A549 (cell line): ENCODE measurements around the gene PLCB1. TPM values are rescaled to one million over a fixed set of nuclear protein-coding genes. Genes with fewer than 3 reads are reported as not detected.

Experiments
- ATAC-seq, 2 experiments: fragments of 200-7000 bp in 1 of 2; fragments of >200 bp in 1 of 2; cut with Nextera tagmentation in 1 of 2; cut with Tn5 transposase in 1 of 2; 3 replicates each; pipeline versions ENCODE4 v1.8.0 to v1.9.1; 2018 to 2020; ENCODE audit warnings: mild to moderate bottlenecking in 1 of 2, moderate library complexity in 1 of 2
- CTCF ChIA-PET: fragments of 300-600 bp; sonication (Branson Sonifier 250); formaldehyde crosslinking; extraction: SDS; loops from one replicate; lab custom pipeline; 2021; ENCODE audit warnings: antibody characterized with exemption, inconsistent platforms; lab: Yijun Ruan, JAX
- POLR2A ChIA-PET: fragments of 350-600 bp; formaldehyde crosslinking; extraction: SDS; loops from one replicate; lab custom pipeline; 2021; ENCODE audit warnings: antibody characterized with exemption, inconsistent platforms; lab: Yijun Ruan, JAX
- DNase-seq, 2 experiments: peaks; one replicate each; pipeline versions ENCODE4 v3.0.0 to v3.0.0-alpha.2; 2011 to 2016; ENCODE audit warnings: low read depth in 1 of 2, low spot score in 1 of 2
- FAIRE-seq: peaks from 2 replicates; lab custom pipeline; 2011; peaks lifted over from hg19 to GRCh38; lab: Jason Lieb, UNC
- H3K27ac ChIP-seq, 2 experiments: fragments of >200 bp; sonication (Bioruptor Twin); formaldehyde crosslinking; 3 replicates each; pipeline ENCODE4 v1.5.1; 2016 to 2017
- H3K4me1 ChIP-seq: fragments of >200 bp; sonication (Bioruptor Twin); formaldehyde crosslinking; 3 replicates; pipeline ENCODE4 v1.6.1; 2016
- H3K4me2 ChIP-seq: fragments of >200 bp; sonication (Bioruptor Twin); formaldehyde crosslinking; 3 replicates; pipeline ENCODE4 v1.6.1; 2016
- H3K4me3 ChIP-seq: fragments of >200 bp; sonication (Bioruptor Twin); formaldehyde crosslinking; 3 replicates; pipeline ENCODE4 v1.5.1; 2016
- H3K9me3 ChIP-seq: fragments of >200 bp; sonication (Bioruptor Twin); formaldehyde crosslinking; 3 replicates; pipeline ENCODE4 v1.6.1; 2016
- BHLHE40 ChIP-seq: IDR thresholded peaks from 2 replicates; pipeline ENCODE4 v1.6.1; 2012; ENCODE audit warnings: low read depth, low read length, inconsistent platforms
- CBX2 ChIP-seq: fragments of 200-600 bp; sonication (generic); IDR thresholded peaks from 2 replicates; pipeline ENCODE4 v1.6.1; 2016; ENCODE audit warnings: low read depth, mild to moderate bottlenecking, borderline replicate concordance
- CHD4 ChIP-seq: fragments of 200-600 bp; sonication (generic); IDR thresholded peaks from 2 replicates; pipeline ENCODE4 v1.6.1; 2016; ENCODE audit warnings: antibody characterized with exemption, mild to moderate bottlenecking, borderline replicate concordance
- EHF ChIP-seq: fragments of 250-450 bp; sonication (Bioruptor Pico); IDR thresholded peaks from 2 replicates; pipeline ENCODE4 v1.5.0; 2020; ENCODE audit warnings: mild to moderate bottlenecking
- FOSB ChIP-seq: fragments of 250-450 bp; sonication (Bioruptor Pico); IDR thresholded peaks from 2 replicates; pipeline ENCODE4 v1.5.0; 2020; ENCODE audit warnings: mild to moderate bottlenecking, moderate library complexity
- HEYL ChIP-seq: fragments of 250-450 bp; sonication (Bioruptor Pico); IDR thresholded peaks from 2 replicates; pipeline ENCODE4 v1.8.0; 2021; ENCODE audit warnings: mild to moderate bottlenecking, moderate library complexity
- HOXA7 ChIP-seq: fragments of 250-450 bp; sonication (Bioruptor Pico); IDR thresholded peaks from 2 replicates; pipeline ENCODE4 v1.5.0; 2020; ENCODE audit warnings: mild to moderate bottlenecking, moderate library complexity
- MAFK ChIP-seq: fragments of 450-650 bp; IDR thresholded peaks from 2 replicates; pipeline ENCODE4 v1.6.1; 2014; ENCODE audit not compliant: partially characterized antibody
- NFE2L2 ChIP-seq: fragments of 150-350 bp; conservative IDR thresholded peaks from 2 replicates; pipeline ENCODE4 v1.6.1; 2014; ENCODE audit warnings: low read length
- NR3C1 ChIP-seq: fragments of >200 bp; sonication (Bioruptor Twin); formaldehyde crosslinking; IDR thresholded peaks from 3 replicates; pipeline ENCODE4 v1.6.1; 2017
- RAD21 ChIP-seq, 2 experiments: fragments of >200 bp in 1 of 2; sonication (Bioruptor Twin) in 1 of 2; formaldehyde crosslinking in 1 of 2; IDR thresholded peaks in 1 of 2; conservative IDR thresholded peaks in 1 of 2; 2 replicates in 1 of 2; 3 replicates in 1 of 2; pipeline ENCODE4 v1.6.1; 2012 to 2018; ENCODE audit warnings: inconsistent platforms in 1 of 2
- RARB ChIP-seq: fragments of 250-450 bp; sonication (Bioruptor Pico); IDR thresholded peaks from 2 replicates; pipeline ENCODE4 v1.8.0; 2021; ENCODE audit warnings: mild to moderate bottlenecking, moderate library complexity
- RCOR1 ChIP-seq: fragments of 150-350 bp; IDR thresholded peaks from 2 replicates; pipeline ENCODE4 v1.6.1; 2014; ENCODE audit warnings: antibody characterized with exemption, low read length, low read depth
- SMC3 ChIP-seq: fragments of >200 bp; sonication (Bioruptor Twin); formaldehyde crosslinking; IDR thresholded peaks from 3 replicates; pipeline ENCODE4 v1.6.1; 2018; ENCODE audit warnings: inconsistent platforms
- SREBF2 ChIP-seq: fragments of 450-650 bp; IDR thresholded peaks from 2 replicates; pipeline ENCODE4 v1.6.1; 2014; ENCODE audit warnings: mild to moderate bottlenecking, moderate library complexity
- TFCP2L1 ChIP-seq: fragments of 250-450 bp; sonication (Bioruptor Pico); IDR thresholded peaks from 2 replicates; pipeline ENCODE4 v1.5.0; 2021; ENCODE audit warnings: mild to moderate bottlenecking
- ZC3H11A ChIP-seq: fragments of 450-650 bp; IDR thresholded peaks from 2 replicates; pipeline ENCODE4 v1.6.1; 2014; ENCODE audit warnings: antibody characterized with exemption, mild to moderate bottlenecking
- WGBS: methylation state at CpG from one replicate; pipeline ENCODE4 v1.1.6; 2017; ENCODE audit errors: missing lambda C conversion rate; 5-methylcytosine and 5-hydroxymethylcytosine counted together
- polyA plus RNA-seq, 4 experiments: library from polyadenylated mRNA; depleted of rRNA in 3 of 4; stranded (reverse); fragments of >200 nt; fragmentation: RNase III in 1 of 4; extraction: RNeasy Plus Mini Kit Qiagen cat#74134 plus additional on column Dnase treatment in 1 of 4; gene quantifications; 2 replicates in 3 of 4; 3 replicates in 1 of 4; pipeline ENCODE4 v1.2.3, GENCODE V29; 2011 to 2017
- TF ChIP-seq, protein P1 (sequence below): fragments of 250-450 bp; sonication (Bioruptor Pico); IDR thresholded peaks from 2 replicates; pipeline ENCODE4 v1.5.0; 2020; ENCODE audit warnings: low read depth, mild to moderate bottlenecking, moderate library complexity
- TF ChIP-seq, protein P2 (sequence below): IDR thresholded peaks from 2 replicates; pipeline ENCODE4 v1.6.1; 2012; ENCODE audit warnings: low read depth, borderline replicate concordance
- TF ChIP-seq, protein P3 (sequence below): IDR thresholded peaks from 2 replicates; pipeline ENCODE4 v1.6.1; 2012
- TF ChIP-seq, protein P4 (sequence below): fragments of >200 bp; sonication (Bioruptor Twin); formaldehyde crosslinking; IDR thresholded peaks from 3 replicates; pipeline ENCODE4 v1.5.1; 2016
- TF ChIP-seq, protein P5 (sequence below): IDR thresholded peaks from 2 replicates; pipeline ENCODE4 v1.6.1; 2012

The PLCB1 gene
- polyA plus RNA-seq, 2 of the 4 experiments (the other 2 are of a cell fraction) = 0.97 to 6.3 TPM

DNA sequence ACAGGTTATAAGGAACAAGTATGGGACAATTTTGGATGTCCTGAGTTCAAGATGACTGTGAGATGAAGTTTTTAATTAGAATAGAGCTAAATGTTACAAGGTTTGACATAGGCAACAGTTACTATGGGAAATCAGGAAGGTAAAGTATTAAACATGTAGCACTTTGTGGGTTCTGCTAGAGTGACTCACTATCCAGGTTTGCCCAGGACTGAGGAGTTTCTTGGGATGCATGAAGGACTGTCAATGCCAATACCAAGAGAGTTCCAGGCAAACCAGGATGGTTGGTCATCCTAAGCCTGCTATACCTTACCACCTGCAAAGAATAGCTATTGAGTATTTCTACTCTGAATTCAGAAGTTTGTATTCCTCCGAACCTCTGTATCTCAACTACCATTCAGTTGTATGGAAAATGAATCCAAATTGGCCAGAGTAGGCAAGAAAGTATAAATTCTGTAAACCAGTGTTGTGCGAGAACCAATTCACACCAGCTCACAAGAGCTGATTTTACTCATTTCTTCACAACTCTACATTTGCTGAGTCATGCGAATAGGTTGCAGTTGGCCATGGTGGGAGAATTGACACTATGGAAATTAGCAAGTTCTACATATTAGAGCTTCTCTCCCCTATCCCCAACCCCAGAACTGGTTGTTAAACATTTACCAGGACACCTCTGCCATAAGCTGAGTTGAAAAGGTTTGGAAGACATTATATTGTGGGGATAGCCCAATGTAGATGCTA is 449.5 kb downstream of the PLCB1 start:
- TF ChIP-seq, protein P1, sequence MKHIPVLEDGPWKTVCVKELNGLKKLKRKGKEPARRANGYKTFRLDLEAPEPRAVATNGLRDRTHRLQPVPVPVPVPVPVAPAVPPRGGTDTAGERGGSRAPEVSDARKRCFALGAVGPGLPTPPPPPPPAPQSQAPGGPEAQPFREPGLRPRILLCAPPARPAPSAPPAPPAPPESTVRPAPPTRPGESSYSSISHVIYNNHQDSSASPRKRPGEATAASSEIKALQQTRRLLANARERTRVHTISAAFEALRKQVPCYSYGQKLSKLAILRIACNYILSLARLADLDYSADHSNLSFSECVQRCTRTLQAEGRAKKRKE (CRISPR knock-in tag) = no peak
- TF ChIP-seq NFE2L2 (peak; percentile 82), TFCP2L1 (no peak), FOSB (CRISPR knock-in tag) (no peak), RAD21 (conservative IDR thresholded peaks at IDR 0.05 in 1 of 2, IDR thresholded peaks at IDR 0.05 in 1 of 2) (no peak), EHF (CRISPR knock-in tag) (no peak), RCOR1 (no peak), SMC3 (no peak), MAFK (peak; percentile 90), BHLHE40 (no peak)
- TF ChIP-seq, protein P2, sequence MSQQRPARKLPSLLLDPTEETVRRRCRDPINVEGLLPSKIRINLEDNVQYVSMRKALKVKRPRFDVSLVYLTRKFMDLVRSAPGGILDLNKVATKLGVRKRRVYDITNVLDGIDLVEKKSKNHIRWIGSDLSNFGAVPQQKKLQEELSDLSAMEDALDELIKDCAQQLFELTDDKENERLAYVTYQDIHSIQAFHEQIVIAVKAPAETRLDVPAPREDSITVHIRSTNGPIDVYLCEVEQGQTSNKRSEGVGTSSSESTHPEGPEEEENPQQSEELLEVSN = no peak
- TF ChIP-seq, protein P3, sequence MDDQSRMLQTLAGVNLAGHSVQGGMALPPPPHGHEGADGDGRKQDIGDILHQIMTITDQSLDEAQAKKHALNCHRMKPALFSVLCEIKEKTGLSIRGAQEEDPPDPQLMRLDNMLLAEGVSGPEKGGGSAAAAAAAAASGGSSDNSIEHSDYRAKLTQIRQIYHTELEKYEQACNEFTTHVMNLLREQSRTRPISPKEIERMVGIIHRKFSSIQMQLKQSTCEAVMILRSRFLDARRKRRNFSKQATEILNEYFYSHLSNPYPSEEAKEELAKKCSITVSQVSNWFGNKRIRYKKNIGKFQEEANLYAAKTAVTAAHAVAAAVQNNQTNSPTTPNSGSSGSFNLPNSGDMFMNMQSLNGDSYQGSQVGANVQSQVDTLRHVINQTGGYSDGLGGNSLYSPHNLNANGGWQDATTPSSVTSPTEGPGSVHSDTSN = no peak
- TF ChIP-seq, protein P4, sequence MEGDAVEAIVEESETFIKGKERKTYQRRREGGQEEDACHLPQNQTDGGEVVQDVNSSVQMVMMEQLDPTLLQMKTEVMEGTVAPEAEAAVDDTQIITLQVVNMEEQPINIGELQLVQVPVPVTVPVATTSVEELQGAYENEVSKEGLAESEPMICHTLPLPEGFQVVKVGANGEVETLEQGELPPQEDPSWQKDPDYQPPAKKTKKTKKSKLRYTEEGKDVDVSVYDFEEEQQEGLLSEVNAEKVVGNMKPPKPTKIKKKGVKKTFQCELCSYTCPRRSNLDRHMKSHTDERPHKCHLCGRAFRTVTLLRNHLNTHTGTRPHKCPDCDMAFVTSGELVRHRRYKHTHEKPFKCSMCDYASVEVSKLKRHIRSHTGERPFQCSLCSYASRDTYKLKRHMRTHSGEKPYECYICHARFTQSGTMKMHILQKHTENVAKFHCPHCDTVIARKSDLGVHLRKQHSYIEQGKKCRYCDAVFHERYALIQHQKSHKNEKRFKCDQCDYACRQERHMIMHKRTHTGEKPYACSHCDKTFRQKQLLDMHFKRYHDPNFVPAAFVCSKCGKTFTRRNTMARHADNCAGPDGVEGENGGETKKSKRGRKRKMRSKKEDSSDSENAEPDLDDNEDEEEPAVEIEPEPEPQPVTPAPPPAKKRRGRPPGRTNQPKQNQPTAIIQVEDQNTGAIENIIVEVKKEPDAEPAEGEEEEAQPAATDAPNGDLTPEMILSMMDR = no peak
- POLR2A ChIA-PET = no interaction called here
- FAIRE-seq = no peak
- Histone ChIP-seq H3K4me1 (no peaks in the 10 kb centered on the region), H3K4me3 (no peak overlapping the region), H3K9me3 (no peaks in the 10 kb centered on the region), H3K27ac (no peak overlapping the region), H3K4me2 (no peak overlapping the region)
- 47% methylated on average over 3 of the region's 3 CpGs for WGBS
- CTCF ChIA-PET = interaction anchor here (0.9 to 1.2 kb wide), 2 partner anchors 20 to 140 kb away, joined by 3 read pairs; no protein-coding TSS in a partner anchor
- ATAC-seq = no peak
- no peak for DNase-seq

DNA sequence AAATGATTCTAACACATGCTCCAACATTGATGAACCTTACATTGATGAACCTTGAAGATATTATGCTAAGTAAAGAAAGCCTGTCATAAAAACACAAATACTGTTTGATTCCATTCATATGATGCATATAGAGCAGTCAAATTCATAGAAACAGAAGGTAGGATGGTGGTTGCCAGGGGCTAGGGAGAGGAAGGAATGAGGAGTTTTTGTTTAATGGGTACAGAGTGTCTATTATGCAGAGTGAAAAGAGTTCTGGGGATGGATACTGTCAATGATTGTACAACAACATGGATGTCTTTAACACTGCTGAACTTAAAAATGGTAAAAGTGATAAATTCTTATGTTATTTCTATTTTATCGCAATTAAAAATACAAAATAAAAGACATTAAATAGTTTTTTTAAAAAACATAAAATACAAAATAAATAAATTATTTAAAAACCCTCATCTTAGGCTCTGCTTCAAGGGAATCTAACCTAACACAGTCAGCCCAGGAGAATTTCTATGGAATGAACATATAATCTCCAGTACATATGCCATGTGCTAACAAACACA is 451.0 kb downstream of the PLCB1 start:
- ATAC-seq = no peak
- TF ChIP-seq NR3C1 (no peak), HOXA7 (CRISPR knock-in tag) (no peak), ZC3H11A (no peak)
- TF ChIP-seq, protein P5, sequence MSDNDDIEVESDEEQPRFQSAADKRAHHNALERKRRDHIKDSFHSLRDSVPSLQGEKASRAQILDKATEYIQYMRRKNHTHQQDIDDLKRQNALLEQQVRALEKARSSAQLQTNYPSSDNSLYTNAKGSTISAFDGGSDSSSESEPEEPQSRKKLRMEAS = no peak
- no peak overlapping the region for H3K4me2 ChIP-seq
- no peak overlapping the region for H3K27ac ChIP-seq
- H3K9me3 ChIP-seq = no peaks in the 10 kb centered on the region
- FAIRE-seq = no peak
- ChIA-PET CTCF (no interaction called here), POLR2A (no interaction called here)
- 38% methylated on average over 1 of the region's 1 CpG for WGBS
- H3K4me3 ChIP-seq = no peak overlapping the region
- no peaks in the 10 kb centered on the region for H3K4me1 ChIP-seq
- DNase-seq = no peak

DNA sequence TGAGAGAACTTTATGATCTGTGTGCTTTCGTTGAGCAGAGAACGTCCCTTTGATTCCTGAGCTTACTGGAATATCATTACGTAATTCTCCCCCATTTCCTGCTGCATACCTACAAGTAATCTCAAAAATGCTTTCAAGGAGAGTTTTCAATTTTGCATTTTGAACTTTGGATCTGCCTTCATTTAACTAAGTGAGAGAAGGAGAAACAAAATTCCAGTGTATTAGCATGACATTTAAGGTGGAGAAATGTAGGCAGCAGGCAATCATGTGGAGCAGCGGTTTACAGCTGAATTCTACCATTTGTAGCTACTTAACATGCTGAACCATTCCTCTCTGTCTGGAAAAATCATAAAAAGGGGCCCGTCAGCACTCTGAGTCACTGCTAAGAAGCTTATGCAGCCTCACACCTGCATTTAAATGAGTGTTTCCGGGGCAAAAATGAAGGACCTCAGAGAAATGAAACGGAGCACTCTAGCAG is 451.5 kb downstream of the PLCB1 start:
- ChIA-PET CTCF (no interaction called here), POLR2A (no interaction called here)
- no peak for ATAC-seq
- no peak overlapping the region for H3K4me3 ChIP-seq
- no peak for FAIRE-seq
- no peak for DNase-seq
- 16% methylated on average over 7 of the region's 7 CpGs for WGBS
- H3K4me2 ChIP-seq = no peak overlapping the region
- H3K9me3 ChIP-seq = no peaks in the 10 kb centered on the region
- H3K27ac ChIP-seq = no peak overlapping the region
- TF ChIP-seq HOXA7 (CRISPR knock-in tag) = no peak
- no peak for TF ChIP-seq SREBF2
- TF ChIP-seq CHD4 = no peak
- TF ChIP-seq, protein P2 = no peak
- TF ChIP-seq RARB = no peak
- no peak for TF ChIP-seq HEYL (CRISPR knock-in tag)
- TF ChIP-seq CBX2 = no peak
- no peak for TF ChIP-seq TFCP2L1
- no peaks in the 10 kb centered on the region for H3K4me1 ChIP-seq
